HG03378 (cell line): ENCODE data around the gene MYOCD.
"Not testable (repeated sequence)": the region's sequence is repeated elsewhere in the genome, so short reads cannot be mapped to it uniquely, and the experiment has no call there.

Source experiments
- ATAC-seq: cut with Tn5 transposase; IDR thresholded peaks from one replicate; pipeline ENCODE4 v1.9.1; 2021; ENCODE audit warnings: mild to moderate bottlenecking, moderate library complexity; ENCODE audit not compliant: unreplicated experiment

MYOCD gene, protein sequence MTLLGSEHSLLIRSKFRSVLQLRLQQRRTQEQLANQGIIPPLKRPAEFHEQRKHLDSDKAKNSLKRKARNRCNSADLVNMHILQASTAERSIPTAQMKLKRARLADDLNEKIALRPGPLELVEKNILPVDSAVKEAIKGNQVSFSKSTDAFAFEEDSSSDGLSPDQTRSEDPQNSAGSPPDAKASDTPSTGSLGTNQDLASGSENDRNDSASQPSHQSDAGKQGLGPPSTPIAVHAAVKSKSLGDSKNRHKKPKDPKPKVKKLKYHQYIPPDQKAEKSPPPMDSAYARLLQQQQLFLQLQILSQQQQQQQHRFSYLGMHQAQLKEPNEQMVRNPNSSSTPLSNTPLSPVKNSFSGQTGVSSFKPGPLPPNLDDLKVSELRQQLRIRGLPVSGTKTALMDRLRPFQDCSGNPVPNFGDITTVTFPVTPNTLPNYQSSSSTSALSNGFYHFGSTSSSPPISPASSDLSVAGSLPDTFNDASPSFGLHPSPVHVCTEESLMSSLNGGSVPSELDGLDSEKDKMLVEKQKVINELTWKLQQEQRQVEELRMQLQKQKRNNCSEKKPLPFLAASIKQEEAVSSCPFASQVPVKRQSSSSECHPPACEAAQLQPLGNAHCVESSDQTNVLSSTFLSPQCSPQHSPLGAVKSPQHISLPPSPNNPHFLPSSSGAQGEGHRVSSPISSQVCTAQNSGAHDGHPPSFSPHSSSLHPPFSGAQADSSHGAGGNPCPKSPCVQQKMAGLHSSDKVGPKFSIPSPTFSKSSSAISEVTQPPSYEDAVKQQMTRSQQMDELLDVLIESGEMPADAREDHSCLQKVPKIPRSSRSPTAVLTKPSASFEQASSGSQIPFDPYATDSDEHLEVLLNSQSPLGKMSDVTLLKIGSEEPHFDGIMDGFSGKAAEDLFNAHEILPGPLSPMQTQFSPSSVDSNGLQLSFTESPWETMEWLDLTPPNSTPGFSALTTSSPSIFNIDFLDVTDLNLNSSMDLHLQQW

DNA sequence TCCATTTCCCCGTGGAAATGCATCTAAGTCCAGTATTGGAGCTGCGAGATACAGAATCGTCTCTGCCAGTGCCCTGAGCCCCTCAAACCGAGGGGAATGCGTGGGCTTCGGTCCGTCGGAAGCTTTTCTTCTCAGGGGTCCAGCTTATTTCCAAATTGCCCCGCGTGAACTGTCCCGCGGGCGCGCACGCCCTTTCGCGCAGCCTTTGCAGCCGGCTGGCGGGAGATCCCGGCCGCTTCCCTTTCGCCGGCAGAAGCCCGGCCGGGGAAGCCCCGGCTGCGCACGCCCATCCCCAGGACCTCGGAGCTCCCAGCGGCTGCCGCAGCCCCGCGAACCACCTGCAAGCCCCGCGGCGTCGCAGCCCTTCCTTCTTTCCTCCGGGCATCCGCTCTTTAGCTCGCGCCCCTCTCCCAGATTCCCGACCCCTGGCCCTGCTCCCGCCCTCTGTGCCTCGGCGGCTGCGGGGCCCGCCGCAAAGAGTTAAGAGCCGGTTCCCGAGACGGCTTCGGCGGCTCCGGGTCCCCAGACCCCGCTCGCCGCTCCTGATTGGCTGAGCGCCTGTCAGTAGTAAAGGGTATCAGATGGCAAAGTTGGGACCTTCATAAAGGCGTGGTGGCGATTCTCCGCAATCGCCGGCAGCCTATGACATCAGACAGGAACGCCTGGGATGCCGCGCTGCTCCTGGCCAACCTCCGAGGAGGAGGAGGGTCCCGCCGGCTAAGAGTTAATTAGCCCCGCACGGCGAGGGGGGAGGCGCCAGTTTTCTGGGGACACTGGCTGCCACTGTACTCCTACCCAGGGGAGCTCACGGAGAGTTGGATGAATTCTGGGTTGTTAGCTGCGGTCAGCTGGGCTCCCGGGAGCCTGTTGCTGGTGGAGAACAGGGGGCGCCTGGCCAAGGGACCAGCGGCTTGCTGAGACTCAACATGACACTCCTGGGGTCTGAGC lies at the start of gene MYOCD:
TSS of gene MYOCD (plus strand) at position 628 of the 948 bp plus-strand sequence. CDS start at position 927, 299 bp downstream.
- no peak for ATAC-seq

DNA sequence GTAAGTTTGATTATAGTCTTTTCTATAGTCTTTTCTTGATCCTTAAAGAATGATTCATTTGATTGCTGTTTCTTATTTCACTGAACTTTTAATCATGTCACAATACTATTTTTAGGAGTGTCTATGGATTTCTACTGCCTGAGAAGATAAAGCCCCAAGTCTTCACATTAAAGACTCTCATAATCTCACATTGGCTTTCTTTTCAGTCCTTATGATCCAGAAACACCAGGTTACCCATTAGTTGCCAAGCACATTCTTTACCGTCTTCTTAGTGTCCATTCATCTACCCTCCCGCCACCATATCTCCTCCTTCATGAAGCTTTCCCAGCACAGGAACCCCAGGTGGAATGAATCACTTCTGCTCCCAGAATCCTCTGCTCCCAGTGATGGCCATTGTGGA lies 49.5 kb upstream of the MYOCD start:
- no peak for ATAC-seq

DNA sequence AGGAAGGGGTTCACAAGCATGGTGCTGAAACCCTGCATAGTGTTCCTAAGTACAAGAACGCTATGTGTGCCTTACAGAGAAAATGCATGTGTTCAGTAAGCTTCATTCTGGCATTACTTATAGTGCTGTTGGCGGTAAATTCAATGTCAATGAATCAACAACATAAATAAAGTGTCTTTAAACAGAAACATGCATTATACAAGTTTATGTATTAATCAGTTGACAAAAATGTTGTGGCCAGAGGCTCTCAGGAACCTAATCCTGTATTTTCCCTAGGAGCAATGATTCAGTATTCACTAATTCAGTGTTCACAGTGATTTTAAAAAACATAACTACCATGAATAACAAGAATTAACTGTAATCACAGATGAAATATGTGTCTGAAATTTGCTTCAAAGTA lies 47.1 kb upstream of the MYOCD start:
- ATAC-seq, result no peak

DNA sequence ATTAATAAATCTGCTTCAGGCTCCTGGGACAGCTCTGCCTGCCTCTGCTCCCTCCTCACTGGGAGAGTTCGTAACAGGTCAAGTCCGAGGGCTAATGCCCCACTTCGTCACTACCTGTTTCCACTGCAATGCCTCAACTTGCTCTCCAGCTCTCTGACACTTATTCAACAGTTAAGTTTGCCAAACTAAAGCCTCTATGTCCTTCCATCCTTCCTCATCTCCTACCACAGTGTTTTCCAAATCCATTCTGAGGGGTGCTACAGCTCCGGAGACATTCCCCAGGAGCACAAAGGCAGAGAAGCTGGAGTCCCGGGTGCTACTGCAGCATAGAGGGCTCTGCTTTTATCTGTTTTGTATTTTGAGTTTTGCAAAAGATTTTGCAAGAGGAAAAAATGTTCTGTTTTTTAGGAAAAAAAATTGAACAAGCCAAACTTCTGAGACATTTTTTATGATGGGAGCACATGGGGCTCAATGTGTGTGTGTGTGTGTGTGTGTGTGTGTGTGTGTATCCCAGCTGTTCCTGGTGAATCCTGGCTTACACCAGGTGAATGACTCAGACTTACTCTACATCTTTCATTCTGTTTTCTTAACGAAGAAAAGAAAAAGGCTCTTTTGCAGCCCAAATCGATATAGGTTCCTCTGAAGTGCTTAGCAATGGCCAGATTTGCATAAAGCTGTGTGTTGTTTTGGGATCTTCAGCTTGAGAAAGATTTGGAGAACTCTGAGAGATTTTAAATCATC lies 46.1 kb upstream of the MYOCD start:
- no peak for ATAC-seq

DNA sequence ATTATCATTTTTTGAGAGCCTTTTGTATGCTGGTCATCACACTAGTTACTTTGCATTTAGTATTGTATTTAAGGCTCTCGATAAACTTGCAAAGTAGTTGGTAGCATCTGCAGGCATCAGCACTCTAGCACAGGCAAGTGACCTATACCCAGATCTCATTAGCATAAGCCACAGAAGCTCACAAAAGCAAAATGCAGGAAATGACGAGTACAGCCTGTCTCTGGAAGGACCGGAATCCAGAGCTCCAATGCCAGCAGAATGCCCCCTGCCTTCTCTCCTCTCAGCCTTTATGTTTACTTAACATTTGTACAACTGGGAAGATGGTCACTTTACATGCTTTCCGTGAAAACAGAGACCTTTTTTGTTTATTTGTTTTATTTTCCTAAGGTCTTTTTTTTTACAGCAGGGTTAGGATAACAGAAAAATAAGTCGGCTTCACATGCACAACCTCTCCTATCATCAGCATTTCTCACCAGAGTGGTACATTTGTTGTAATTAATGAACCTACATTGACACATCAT lies 45.4 kb upstream of the MYOCD start:
- ATAC-seq, result no peak

DNA sequence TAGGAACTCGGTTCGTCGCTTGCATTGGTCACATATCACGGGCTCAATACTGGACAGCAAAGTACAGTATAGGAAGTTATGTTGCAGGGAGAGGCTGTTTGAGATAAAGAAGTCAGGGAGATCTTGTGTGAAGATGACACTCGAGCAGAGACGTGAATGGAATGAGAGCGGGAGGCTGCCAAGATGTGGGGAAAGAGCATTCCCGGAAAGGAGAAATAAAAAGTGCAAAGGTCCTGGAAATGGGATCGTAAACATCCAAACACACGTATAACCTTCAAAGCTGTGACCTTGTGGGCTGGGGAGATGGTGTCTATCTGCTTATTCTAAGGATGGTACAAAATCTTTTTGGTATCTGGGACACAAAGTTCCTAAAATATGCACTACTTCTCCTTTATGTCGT lies 43.0 kb upstream of the MYOCD start:
- ATAC-seq, result no peak

DNA sequence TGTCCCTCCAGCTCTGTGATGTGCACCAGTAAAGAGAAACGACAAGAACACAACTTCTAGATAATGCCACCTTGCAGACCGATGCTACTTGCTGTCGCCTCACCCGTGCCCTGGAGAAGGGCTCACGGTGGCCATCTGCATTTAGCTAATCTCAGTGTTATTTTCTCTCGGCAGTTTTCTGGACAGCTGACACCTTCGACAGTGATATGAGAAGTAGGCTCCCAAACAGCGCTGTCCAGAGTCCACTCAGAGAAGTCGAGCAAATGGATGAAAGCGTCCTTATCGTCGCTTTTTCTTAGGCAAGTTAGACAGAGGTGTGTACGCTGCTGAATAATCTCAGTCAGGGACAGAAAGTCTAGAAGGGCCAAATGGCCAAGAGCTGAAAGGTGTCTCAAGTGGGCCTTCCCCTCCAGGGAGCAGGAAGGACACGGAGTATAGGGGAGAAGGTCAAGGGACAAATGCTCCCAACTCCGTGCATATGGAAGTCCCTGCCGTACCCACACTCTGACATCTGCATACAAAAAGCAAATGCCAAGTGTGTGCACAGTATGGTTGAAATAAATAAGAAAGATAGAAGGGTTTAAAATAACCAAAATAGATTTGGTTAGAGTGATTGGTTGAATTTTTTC lies 42.4 kb upstream of the MYOCD start:
- ATAC-seq, result no peak

DNA sequence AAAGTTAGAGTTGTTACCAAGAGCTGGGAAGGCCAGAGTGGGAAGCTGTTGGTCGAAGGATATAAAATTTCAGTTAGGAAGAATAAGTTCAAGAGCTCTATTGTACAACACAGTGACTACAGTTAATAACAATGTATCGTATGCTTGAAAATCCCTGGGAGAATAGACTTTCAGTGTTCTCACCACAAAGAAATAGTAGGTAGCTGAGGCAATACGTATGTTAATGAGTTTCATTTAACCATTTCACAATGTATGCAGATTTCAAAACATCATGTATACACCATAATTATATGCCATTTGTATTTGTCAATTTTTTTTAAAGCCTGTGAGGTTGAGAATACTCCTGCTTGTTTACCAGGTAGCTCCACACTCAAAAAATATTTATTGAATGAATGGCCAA lies 41.5 kb upstream of the MYOCD start:
- ATAC-seq, result no peak

DNA sequence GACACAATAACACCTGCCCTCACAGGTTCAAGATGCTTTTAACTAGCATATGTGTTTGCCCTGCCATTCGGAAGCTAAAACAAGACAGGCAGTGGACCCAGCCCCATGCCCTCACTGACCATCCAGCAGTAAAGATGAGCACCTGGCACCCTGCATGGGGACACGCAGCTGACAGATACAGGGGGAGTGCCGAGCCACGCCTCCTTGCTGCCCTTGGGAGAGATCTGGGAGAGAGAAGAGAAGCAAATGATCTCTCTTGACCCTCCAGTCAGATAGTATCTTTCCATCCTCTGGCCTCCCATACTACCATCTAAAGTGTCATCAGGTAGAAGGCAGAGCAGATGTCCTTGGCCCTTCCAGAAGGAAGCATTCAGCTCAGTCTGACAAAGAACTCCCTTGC lies 40.6 kb upstream of the MYOCD start:
- no peak for ATAC-seq

DNA sequence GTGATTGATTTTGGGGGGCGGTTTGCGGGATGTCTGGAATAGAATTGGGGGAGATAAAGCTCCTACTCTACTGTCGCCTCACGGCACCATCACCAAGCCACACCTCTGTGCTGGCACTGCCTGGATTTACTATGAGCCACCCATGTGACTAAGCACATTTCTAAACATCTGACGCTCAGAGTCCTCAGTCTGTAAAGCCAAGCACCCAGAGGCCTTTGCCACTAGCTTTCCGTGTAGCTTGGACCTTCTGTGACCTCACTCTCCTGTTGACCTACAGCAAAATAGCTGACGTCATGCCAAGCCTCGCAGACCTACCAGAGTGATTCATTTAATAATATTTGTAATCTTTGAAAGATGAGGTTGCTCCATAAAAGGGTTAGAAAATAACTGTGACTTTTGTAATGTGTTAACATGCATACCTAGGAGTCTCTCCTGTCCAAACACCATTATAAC lies 38.5 kb upstream of the MYOCD start:
- ATAC-seq, result no peak

DNA sequence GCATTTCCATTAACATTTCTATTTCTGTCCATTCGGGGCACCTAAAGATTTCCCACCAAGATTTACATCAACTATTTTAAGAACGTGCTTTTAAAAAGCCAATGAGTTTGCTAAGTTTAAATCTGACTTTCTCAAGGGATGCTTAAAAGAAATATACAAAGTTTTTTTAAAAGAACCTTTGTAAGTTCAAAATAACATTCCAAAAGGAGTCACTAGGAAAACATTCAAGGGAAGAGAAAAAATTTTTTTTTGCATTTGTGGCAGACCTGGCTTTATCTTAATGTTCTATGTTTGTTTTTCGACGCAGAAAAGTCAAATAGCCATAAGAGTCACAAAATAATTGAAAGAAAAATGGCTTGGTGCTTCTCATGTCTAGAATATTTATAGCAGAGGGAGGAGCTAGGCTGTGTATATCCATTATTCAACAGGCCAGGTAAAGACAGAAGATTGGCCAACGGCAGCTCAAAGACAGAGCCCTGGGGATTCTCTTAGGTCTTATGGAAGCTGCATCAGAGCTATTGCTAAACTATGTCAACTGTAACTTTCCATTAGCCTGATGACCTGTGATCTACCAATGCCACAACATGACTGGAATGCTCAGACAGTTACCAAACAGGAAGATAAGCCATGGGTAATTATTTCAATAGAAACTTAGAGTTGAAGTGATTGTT lies 37.8 kb upstream of the MYOCD start:
- no peak for ATAC-seq

DNA sequence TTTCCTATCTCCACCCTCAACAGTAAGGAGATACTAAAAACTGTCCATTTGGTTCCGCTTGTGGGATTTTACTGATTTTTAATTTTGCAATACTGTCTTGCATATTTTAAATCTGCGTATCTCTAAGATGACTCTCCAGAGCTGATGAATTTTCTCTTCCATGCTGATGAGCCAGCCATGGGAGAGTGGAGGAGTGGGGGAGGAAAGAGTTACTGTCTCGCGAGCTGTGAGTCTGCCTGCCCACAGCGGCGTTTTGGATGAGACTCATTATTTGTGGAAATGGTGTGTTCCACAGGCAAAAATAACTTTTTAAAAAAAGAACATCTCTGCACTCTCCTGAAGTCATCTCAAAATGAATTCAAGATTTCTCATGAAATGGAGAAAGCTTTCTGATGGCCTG lies 34.6 kb upstream of the MYOCD start:
- ATAC-seq, result no peak

DNA sequence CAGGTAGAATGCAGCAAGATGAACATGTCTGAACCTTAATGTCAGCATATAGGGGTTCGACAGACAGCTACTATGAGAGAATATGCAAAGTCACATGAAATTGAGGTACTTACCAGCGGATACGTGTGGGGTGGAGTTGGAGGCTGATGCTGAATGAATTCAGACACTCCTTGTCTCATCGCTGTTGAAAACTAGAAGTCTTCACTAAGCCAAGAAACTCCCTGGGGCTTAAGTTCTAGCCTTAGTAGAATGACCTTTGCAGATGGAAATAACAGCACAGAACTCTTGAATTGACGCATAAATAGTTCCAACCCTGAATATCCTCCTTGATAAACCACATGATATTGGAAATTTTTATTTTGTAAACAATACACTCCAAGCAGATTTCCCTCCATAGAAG lies 32.9 kb upstream of the MYOCD start:
- no peak for ATAC-seq

DNA sequence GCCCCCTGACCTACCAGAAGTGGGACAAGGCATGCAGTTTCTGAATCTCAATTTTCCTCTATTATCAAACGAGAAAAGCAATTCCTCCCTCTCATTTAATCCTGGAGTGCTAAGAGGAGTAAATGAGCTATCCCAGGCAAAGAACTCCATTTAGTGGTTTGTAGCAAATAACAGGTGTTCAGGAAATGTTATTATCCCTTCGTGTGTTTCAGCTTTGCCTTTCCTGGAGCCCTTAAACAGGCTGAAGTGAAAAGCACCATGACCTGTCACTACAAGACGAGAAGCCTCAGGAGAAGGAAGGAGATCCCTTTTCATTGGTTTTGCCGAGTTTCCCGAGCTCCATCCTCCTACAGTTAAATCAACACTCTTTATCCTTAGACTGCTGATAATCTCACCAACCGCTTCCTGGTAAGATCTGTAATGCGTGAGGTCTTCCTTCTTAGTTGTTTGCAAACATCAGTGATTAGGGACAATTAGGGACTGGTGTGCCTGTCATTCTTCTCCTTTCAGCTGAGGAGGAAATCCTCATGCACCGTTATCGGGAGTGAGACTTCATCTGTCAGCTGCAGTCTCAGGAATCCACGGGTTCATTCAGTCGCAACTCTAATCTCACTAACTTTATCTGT lies 30.8 kb upstream of the MYOCD start:
- ATAC-seq, result no peak

DNA sequence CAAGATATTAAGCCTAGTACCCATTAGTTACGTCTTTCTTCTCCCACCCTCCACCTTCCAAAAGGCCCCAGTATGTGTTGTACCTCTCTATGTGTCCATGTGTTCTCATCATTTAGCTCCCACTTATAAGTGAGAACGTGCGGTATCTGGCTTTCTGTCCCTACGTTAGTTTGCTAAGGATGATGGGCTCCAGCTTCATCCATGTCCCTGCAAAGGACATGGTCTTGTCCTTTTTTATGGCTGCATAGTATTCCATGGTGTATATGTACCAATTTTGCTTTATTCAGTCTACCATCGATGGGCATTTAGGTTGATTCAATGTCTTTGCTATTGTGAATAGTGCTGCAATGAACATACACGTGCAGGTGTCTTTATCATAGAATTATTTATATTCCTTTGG lies 29.7 kb upstream of the MYOCD start:
- not testable (repeated sequence) for ATAC-seq

DNA sequence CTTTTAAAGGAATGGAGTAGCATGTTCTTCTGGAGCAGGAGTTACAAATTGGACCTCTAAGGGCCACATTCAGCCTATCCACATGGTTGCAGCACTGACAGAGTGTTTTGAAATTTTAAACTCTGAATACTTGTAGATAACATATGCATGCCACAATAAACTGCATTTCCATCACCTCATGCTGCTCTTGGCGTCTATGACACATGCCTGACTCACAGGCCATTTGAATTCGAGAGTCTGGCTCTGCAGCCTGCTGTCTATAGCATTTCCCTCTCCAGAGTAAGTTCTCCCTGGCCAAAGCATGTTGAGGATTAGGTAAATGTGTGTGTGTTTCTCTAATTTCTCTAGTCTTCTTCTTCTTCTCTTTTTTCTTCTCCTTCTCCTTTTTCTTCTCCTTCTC lies 28.7 kb upstream of the MYOCD start:
- no peak for ATAC-seq

DNA sequence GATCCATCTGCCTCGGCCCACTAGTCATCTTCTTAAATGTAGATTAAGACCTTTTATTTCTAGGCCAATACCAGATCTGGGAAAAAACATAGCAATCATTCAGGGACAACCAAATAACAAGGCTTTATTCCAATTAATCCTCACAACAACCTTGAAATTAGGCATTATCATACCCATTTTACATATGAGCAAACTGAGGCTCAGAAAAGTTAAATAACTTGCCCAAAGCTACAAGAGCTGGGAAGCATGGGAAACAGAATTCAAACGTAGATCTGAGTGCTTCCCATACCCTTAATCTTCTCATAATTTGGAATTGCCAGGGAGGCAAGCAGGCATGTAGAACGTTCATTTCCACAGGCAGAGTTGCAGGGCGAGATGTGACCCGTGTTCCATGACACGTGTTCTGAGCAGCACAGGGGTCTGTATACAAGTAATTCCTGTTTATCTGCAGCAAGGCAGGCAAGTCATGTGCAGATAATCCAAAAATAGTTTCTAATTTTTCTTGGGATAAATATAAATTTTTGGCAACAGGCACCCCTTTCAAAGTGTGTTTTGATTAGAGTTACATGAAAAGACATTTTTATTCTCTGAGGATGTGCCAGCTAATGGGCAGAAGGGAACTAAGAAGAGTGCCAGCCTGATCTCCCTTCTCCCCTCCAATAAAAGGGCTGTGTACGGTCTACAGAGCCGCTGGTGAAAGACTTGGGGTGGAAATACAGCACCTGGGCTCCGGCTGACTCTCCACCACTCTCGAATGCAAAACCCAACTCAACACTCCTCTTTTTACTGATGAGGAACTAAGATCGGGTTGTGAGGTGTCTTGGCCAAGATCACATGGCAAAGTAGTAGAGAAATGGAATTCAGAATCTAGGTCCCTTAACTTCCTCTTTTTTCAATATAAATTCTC lies 27.7 kb upstream of the MYOCD start:
- ATAC-seq, result no peak
